Vagina (tissue), 2 donors: ENCODE measurements around the gene IER5L. TPM values are rescaled to one million over a fixed set of nuclear protein-coding genes. Genes with fewer than 3 reads are reported as not detected.

ENCODE experiments used
- DNase-seq, 2 donors: peaks; one replicate each; pipeline ENCODE4 v3.0.0-alpha.2; 2017; ENCODE audit errors: extremely low spot score in 2 of 2
- H3K27ac ChIP-seq: fragments of 200-600 bp; sonication (generic); one replicate; pipeline ENCODE4 v1.5.1; 2019
- H3K27me3 ChIP-seq: fragments of 200-600 bp; sonication (generic); one replicate; pipeline ENCODE4 v1.5.1; 2019
- H3K36me3 ChIP-seq, 2 donors: fragments of 200-600 bp; sonication (generic); one replicate each; pipeline ENCODE4 v1.5.1; 2017 to 2019
- H3K4me1 ChIP-seq: fragments of 200-600 bp; sonication (generic); one replicate; pipeline ENCODE4 v1.5.1; 2019
- H3K4me3 ChIP-seq, 2 donors: fragments of 200-600 bp; sonication (generic); 1 replicate in 1 of 2; 2 replicates in 1 of 2; pipeline ENCODE4 v1.5.1; 2016 to 2019
- H3K9me3 ChIP-seq: fragments of 200-600 bp; sonication (generic); one replicate; pipeline ENCODE4 v1.5.1; 2019
- POLR2A ChIP-seq, 2 donors: fragments of 450-650 bp; IDR thresholded peaks; one replicate each; pipeline ENCODE4 v1.6.1; 2017; ENCODE audit warnings: antibody characterized with exemption in 2 of 2, mild to moderate bottlenecking in 2 of 2, moderate library complexity in 2 of 2
- POLR2AphosphoS5 ChIP-seq, 2 donors: sonication (generic); formaldehyde crosslinking; IDR thresholded peaks; one replicate each; pipeline ENCODE4 v1.9.0; 2017; ENCODE audit warnings: antibody characterized with exemption in 2 of 2, mild to moderate bottlenecking in 2 of 2, low read depth in 1 of 2; ENCODE audit not compliant: insufficient read depth in 1 of 2
- intact Hi-C: fragments of 100-400 bp; cut with DNase I; formaldehyde crosslinking; loops from one replicate; pipeline ENCODE4 v1.15.1; 2023
- total RNA-seq: library from RNA; depleted of rRNA; stranded (reverse); fragments of >200 nt; gene quantifications from one replicate; pipeline ENCODE4 v1.2.3, GENCODE V29; 2016
- TF ChIP-seq, protein P1 (sequence below), 3 experiments: fragments of 450-650 bp in 2 of 3; fragments of 200-600 bp in 1 of 3; sonication (generic) in 1 of 3; IDR thresholded peaks; one replicate each; pipeline ENCODE4 v1.5.1; 2017 to 2019; ENCODE audit warnings: antibody characterized with exemption in 3 of 3, mild to moderate bottlenecking in 2 of 3, moderate library complexity in 2 of 3

Gene IER5L
- total RNA-seq, 1 donor from 2014 or later = 34.4 TPM

DNA sequence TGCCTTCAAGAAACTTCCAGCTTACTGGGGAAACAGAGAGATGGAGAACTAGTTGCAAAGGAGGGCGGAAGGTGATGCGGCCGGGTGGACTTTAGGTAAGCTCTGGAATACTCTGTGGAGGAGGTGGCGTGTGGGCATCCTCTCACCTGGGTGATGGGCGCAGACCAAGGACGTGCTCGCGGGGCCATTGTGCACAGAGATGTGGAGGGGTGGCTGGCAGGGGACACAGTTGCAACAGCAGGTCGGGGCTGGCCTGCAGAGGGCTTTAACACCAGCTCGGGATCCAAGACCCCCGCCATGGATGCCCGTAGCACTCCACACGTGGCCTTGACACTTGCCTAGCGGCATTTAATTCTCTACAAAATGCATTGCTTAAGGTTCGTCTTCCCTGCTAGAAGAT is 26.6 kb downstream of the IER5L start:
- intact Hi-C loops = no loop called here
- Histone ChIP-seq H3K9me3 (no peaks in the 10 kb centered on the region), H3K36me3 (peaks cover 0 to 14% of the 10 kb centered on the region in 2 donors), H3K4me3 (no peak overlapping the region), H3K27me3 (no peaks in the 10 kb centered on the region), H3K4me1 (peaks cover 17% of the 10 kb centered on the region), H3K27ac (no peak overlapping the region)
- TF ChIP-seq POLR2A (IDR thresholded peaks at IDR 0.05) = no peak
- TF ChIP-seq, protein P1, sequence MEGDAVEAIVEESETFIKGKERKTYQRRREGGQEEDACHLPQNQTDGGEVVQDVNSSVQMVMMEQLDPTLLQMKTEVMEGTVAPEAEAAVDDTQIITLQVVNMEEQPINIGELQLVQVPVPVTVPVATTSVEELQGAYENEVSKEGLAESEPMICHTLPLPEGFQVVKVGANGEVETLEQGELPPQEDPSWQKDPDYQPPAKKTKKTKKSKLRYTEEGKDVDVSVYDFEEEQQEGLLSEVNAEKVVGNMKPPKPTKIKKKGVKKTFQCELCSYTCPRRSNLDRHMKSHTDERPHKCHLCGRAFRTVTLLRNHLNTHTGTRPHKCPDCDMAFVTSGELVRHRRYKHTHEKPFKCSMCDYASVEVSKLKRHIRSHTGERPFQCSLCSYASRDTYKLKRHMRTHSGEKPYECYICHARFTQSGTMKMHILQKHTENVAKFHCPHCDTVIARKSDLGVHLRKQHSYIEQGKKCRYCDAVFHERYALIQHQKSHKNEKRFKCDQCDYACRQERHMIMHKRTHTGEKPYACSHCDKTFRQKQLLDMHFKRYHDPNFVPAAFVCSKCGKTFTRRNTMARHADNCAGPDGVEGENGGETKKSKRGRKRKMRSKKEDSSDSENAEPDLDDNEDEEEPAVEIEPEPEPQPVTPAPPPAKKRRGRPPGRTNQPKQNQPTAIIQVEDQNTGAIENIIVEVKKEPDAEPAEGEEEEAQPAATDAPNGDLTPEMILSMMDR (IDR thresholded peaks at IDR 0.05) = no peak
- TF ChIP-seq POLR2AphosphoS5 (IDR thresholded peaks at IDR 0.05; ENCODE audit: insufficient read depth in 1 of 2, low read depth in 1 of 2) = no peak
- no peak for DNase-seq

DNA sequence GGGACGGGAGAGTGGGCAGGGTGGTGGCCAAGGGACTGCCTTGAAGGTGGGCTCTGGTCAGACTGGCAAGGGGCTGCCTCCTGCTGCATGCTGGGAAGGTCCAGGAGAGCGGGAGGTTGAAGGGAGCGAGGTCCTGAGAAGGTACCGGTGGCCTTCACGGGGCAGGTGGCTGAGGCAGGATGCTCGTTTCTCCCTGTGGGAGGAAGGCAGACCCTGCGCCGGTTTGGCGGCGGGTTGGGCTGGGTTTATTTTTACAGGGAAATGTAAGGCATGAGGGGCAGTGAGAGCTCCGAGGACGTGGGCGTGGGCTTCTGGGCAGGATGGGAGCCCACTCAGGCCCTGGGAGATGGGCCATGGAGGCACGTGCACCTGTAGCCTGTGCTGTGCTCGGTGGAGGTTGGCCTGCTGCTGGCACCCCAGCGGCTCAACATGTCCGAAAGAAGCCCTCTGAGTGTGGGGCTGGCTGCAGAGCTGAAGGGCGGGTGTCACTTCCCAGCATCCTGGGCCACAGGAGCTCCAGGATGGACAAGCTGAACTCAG is 27.3 kb downstream of the IER5L start:
- H3K36me3 ChIP-seq = peaks cover 0 to 14% of the 10 kb centered on the region in 2 donors

DNA sequence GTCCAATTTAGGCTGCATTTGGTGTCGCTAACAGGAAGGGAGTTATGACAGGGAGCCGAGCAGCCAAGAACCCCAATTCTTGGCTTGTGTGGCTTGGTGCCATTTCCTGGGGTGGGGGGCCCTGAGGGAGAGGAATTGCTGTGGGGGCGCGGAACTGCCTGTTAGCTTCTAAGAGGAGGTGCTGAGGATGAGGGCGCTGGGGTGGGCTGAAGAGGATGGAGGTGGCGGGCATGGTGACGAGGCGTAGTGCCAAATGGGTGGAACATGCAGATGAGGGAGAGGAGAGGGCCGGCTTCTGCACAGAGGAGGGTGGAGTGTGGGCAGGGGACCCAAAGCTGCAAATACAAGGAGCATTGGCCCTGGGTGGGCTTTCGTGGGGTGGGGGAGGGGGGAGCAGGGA is 27.9 kb downstream of the IER5L start:
- Histone ChIP-seq H3K9me3 (no peaks in the 10 kb centered on the region), H3K4me3 (no peak overlapping the region), H3K27me3 (no peaks in the 10 kb centered on the region), H3K4me1 (peaks cover 30% of the 10 kb centered on the region), H3K27ac (no peak overlapping the region), H3K36me3 (peaks cover 0 to 14% of the 10 kb centered on the region in 2 donors)
- intact Hi-C loops = no loop called here
- TF ChIP-seq POLR2AphosphoS5 (IDR thresholded peaks at IDR 0.05; ENCODE audit: insufficient read depth in 1 of 2, low read depth in 1 of 2) (no peak), POLR2A (IDR thresholded peaks at IDR 0.05) (no peak)
- TF ChIP-seq, protein P1 (IDR thresholded peaks at IDR 0.05) = no peak
- no peak for DNase-seq

More for the DNA sequence above, 27.3 kb downstream of the IER5L start:
- H3K4me1 ChIP-seq = peaks cover 24% of the 10 kb centered on the region
- no peak overlapping the region for H3K4me3 ChIP-seq
- intact Hi-C loops = no loop called here
- no peak overlapping the region for H3K27ac ChIP-seq
- H3K9me3 ChIP-seq = no peaks in the 10 kb centered on the region
- H3K27me3 ChIP-seq = no peaks in the 10 kb centered on the region
- no peak for DNase-seq
- TF ChIP-seq, protein P1 (IDR thresholded peaks at IDR 0.05) = no peak
- no peak for TF ChIP-seq POLR2A (IDR thresholded peaks at IDR 0.05)
- TF ChIP-seq POLR2AphosphoS5 (IDR thresholded peaks at IDR 0.05; ENCODE audit: insufficient read depth in 1 of 2, low read depth in 1 of 2) = no peak

DNA sequence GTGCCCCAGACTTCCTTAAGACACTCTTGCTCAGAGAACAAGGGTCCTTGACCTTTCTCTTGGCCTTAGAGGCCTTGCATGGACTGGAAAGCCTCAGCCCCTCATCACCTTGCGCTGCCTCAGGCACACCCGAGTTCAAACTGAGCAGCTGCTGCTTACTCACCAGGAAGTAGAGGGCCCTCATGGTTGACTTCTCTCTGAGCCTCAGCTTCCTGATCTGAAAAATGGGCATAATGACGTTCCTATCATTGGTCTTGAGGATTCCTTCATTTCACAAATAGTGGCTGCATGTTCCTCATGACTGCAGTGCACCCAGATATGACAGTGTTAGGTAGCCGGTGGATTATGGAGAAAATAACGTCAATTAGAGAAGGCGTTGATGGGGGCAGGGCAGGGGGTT is 28.6 kb downstream of the IER5L start:
- H3K27me3 ChIP-seq = no peaks in the 10 kb centered on the region
- H3K36me3 ChIP-seq = peaks cover 0 to 14% of the 10 kb centered on the region in 2 donors
- TF ChIP-seq POLR2AphosphoS5 (IDR thresholded peaks at IDR 0.05; ENCODE audit: insufficient read depth in 1 of 2, low read depth in 1 of 2) (no peak), POLR2A (IDR thresholded peaks at IDR 0.05) (no peak)
- TF ChIP-seq, protein P1 (IDR thresholded peaks at IDR 0.05) = no peak
- DNase-seq = no peak
- H3K27ac ChIP-seq = peak overlapping the region; percentile 100
- H3K4me3 ChIP-seq = no peak overlapping the region
- intact Hi-C loops = loop anchor here (10.0 kb wide), 1 partner anchor 415 kb away; no protein-coding TSS in a partner anchor
- H3K9me3 ChIP-seq = no peaks in the 10 kb centered on the region
- peaks cover 37% of the 10 kb centered on the region for H3K4me1 ChIP-seq

DNA sequence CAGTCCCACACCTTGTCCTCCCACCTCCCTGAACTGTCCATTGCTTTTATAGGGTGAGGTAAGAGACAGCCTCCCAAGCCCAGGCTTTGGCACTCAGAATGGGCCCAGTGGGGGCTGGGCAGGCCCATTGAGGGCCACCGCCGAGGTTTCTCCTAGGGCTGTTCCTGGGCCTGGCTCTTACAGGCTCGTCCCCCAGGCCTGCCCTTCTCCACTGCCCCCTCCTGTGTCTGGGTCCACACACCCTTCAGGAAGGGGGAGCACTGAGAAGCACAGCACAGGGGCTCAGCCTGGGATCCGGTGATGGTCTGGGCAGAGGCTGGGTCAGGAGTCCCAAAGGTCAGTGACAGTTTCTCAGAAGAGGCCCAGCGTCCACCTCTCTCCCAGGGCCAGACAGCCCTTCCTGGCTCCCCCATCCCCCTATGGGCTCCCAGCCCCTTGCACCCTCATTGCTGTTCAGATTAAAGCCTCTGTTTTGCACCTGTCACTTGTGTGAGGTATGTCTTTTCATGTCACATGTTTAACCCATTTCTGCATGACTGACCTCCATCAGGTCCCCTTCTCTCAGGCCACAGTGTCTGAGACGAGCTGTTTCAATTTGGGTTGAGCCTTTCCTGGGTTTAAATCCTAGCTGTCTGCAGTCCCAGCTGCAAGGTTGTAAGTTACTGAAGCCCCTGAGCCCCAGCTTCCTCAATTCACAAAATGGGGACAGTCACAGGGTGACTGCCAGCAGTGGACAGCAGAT is 29.4 kb downstream of the IER5L start:
- H3K4me1 ChIP-seq = peaks cover 45% of the 10 kb centered on the region
- intact Hi-C loops = loop anchor here (10.0 kb wide), 1 partner anchor 416 kb away; no protein-coding TSS in a partner anchor

More for the DNA sequence above, 29.4 kb downstream of the IER5L start:
- Histone ChIP-seq H3K9me3 (no peaks in the 10 kb centered on the region), H3K27me3 (no peaks in the 10 kb centered on the region), H3K27ac (peak overlapping the region; percentile 100), H3K4me3 (no peak overlapping the region), H3K36me3 (peaks cover 0 to 20% of the 10 kb centered on the region in 2 donors)
- TF ChIP-seq POLR2A (IDR thresholded peaks at IDR 0.05) (no peak), POLR2AphosphoS5 (IDR thresholded peaks at IDR 0.05; ENCODE audit: insufficient read depth in 1 of 2, low read depth in 1 of 2) (no peak)
- TF ChIP-seq, protein P1 (IDR thresholded peaks at IDR 0.05) = no peak
- no peak for DNase-seq
